Left hindlimb (tissue), 1 donor: ENCODE results near the gene EYA2.
A peak's percentile ranks its signal among the peaks of the same experiment; 100 is the strongest.

ENCODE experiments used
- DNase-seq: peaks from one replicate; pipeline ENCODE4 v3.0.0-alpha.2; 2018

The EYA2 gene

GRCh38 chr20:46933150-46933549 lies 38.5 kb downstream of the EYA2 start:
- DNase-seq: no peak

- DNase-seq: no peak
Observed at GRCh38 chr20:46934746-46935287, 40.2 kb downstream of the EYA2 start.

GRCh38 chr20:46935394-46936017 lies 40.9 kb downstream of the EYA2 start:
- no peak for DNase-seq

GRCh38 chr20:46936415-46937156 lies 41.9 kb downstream of the EYA2 start:
- DNase-seq: no peak

- DNase-seq: no peak
Observed at GRCh38 chr20:46937157-46937523, 42.5 kb downstream of the EYA2 start.

- no peak for DNase-seq
Observed at GRCh38 chr20:46937533-46938226, 43.0 kb downstream of the EYA2 start.

- peak; percentile 57 for DNase-seq
Observed at GRCh38 chr20:46938434-46938833, 43.8 kb downstream of the EYA2 start.

GRCh38 chr20:46939031-46939965 lies 44.7 kb downstream of the EYA2 start:
- DNase-seq: no peak

- DNase-seq: no peak
Observed at GRCh38 chr20:46940616-46941015, 46.0 kb downstream of the EYA2 start.

GRCh38 chr20:46941404-46941803 lies 46.8 kb downstream of the EYA2 start:
- no peak for DNase-seq

GRCh38 chr20:46943861-46944591 lies 49.4 kb downstream of the EYA2 start:
- DNase-seq: no peak

GRCh38 chr20:46945465-46945864 lies 50.8 kb downstream of the EYA2 start:
- DNase-seq: no peak

- DNase-seq: no peak
Observed at GRCh38 chr20:46946181-46946624, 51.6 kb downstream of the EYA2 start.

GRCh38 chr20:46946796-46947195 lies 52.2 kb downstream of the EYA2 start:
- no peak for DNase-seq

GRCh38 chr20:46948081-46948480 lies 53.4 kb downstream of the EYA2 start:
- no peak for DNase-seq

- no peak for DNase-seq
Observed at GRCh38 chr20:46951405-46951804, 56.8 kb downstream of the EYA2 start.

GRCh38 chr20:46951840-46952497 lies 57.3 kb downstream of the EYA2 start:
- no peak for DNase-seq

- DNase-seq: no peak
Observed at GRCh38 chr20:46953596-46953995, 59.0 kb downstream of the EYA2 start.

- no peak for DNase-seq
Observed at GRCh38 chr20:46954490-46955038, 59.9 kb downstream of the EYA2 start.

GRCh38 chr20:46955601-46956556 lies 61.2 kb downstream of the EYA2 start:
- no peak for DNase-seq
